Measurements from ENCODE around the gene FGF12. TPM values are rescaled to one million over a fixed set of nuclear protein-coding genes. Genes with fewer than 3 reads are reported as not detected.
"Not testable (repeated sequence)": the region's sequence is repeated elsewhere in the genome, so short reads cannot be mapped to it uniquely, and the experiment has no call there.

FGF12 gene
- total RNA-seq, 4 donors from 2014 or later = 0.54 to 6.3 (median 3.9) TPM

DNA sequence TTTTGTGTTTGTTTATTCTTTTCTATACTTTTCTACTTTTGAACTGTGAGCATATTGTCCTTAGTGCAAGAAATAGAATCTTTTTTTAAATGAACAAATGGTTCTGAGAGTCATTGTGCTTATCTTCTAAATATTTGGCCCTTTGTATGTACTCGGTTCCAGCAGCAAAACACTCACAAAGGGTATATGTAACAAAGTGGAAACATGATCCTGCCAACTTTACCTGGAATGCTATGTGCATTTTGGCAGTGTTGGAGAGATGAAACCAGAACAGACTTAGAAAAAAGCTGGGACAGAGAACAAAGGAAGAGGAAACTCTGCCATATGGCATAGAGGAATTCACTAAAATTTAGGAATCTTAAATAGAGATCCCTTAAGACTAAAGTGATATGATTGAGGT, 150.1 kb downstream of the FGF12 start:
- no peak for DNase-seq
- no peaks in the 10 kb centered on the region for H3K9me3 ChIP-seq
- H3K4me3 ChIP-seq (replicated peaks in 1 of 3) = no peak overlapping the region
- H3K36me3 ChIP-seq = no peaks in the 10 kb centered on the region
- no peaks in the 10 kb centered on the region for H3K4me1 ChIP-seq
- no peak overlapping the region for H3K27ac ChIP-seq
- no peaks in the 10 kb centered on the region for H3K27me3 ChIP-seq
- WGBS, 2 donors = 19 to 21% methylated on average over 1 of the region's 1 CpG
- intact Hi-C loops (cut with DNase I) = no loop called here
- TF ChIP-seq POLR2A (IDR thresholded peaks at IDR 0.05) = no peak
- TF ChIP-seq CTCF (IDR thresholded peaks at IDR 0.05) = no peak

GRCh38 chr3:192576704-192577103, 150.6 kb downstream of the FGF12 start:
- DNase-seq; H3K4me1 ChIP-seq; intact Hi-C loops (cut with DNase I); H3K9me3 ChIP-seq; H3K36me3 ChIP-seq; H3K27ac ChIP-seq; H3K27me3 ChIP-seq; H3K4me3 ChIP-seq (replicated peaks in 1 of 3): not testable (repeated sequence)
- WGBS, 2 donors = 95 to 98% methylated on average over 5 of the region's 5 CpGs

GRCh38 chr3:192575879-192576506, 151.3 kb downstream of the FGF12 start:
- intact Hi-C loops (cut with DNase I) = no loop called here
- DNase-seq = no peak
- Histone ChIP-seq H3K4me3 (replicated peaks in 1 of 3) (no peak overlapping the region), H3K36me3 (no peaks in the 10 kb centered on the region), H3K27ac (no peak overlapping the region), H3K9me3 (no peaks in the 10 kb centered on the region), H3K27me3 (no peaks in the 10 kb centered on the region), H3K4me1 (no peaks in the 10 kb centered on the region)
- TF ChIP-seq CTCF (IDR thresholded peaks at IDR 0.05) (no peak), POLR2A (IDR thresholded peaks at IDR 0.05) (no peak)
- WGBS, 2 donors = 68 to 87% methylated on average over 3 of the region's 3 CpGs

DNA sequence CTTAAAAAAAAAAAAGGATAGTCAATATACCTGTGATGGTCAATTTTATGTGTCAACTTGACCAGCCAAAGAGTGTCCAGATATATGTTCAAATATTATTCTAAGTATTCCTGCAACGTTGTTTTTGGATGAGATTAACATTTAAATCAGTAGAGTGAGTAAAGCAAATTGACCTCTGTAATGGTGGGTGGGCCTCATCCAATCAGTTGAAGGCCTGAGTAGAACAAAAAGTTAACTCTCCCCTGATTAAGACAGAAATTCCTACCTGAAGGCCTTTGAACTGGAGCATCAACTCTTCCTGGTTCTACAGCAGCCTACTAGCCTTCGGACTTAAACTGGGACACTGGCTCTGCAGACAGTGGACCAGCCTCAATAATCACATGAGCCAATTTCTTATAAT, 154.1 kb downstream of the FGF12 start:
- Histone ChIP-seq H3K4me1 (no peaks in the 10 kb centered on the region), H3K36me3 (no peaks in the 10 kb centered on the region), H3K27me3 (no peaks in the 10 kb centered on the region), H3K27ac (no peak overlapping the region), H3K9me3 (no peaks in the 10 kb centered on the region), H3K4me3 (replicated peaks in 1 of 3) (no peak overlapping the region)
- intact Hi-C loops (cut with DNase I) = no loop called here
- 87 to 88% methylated on average over 2 of the region's 2 CpGs for WGBS, 2 donors
- no peak for TF ChIP-seq POLR2A (IDR thresholded peaks at IDR 0.05)
- TF ChIP-seq CTCF (IDR thresholded peaks at IDR 0.05) = no peak
- DNase-seq = no peak

GRCh38 chr3:192570821-192571791, 156.2 kb downstream of the FGF12 start:
- H3K4me3 ChIP-seq (replicated peaks in 1 of 3) = peak overlapping the region in 2 of 3 donors; percentile 6 to 7
- H3K27ac ChIP-seq = no peak overlapping the region
- intact Hi-C loops (cut with DNase I) = no loop called here
- DNase-seq = peak; percentile 49 to 81
- H3K9me3 ChIP-seq = no peaks in the 10 kb centered on the region
- 33 to 40% methylated on average over 29 to 30 of the region's 30 CpGs for WGBS, 2 donors
- no peaks in the 10 kb centered on the region for H3K27me3 ChIP-seq
- no peaks in the 10 kb centered on the region for H3K4me1 ChIP-seq
- H3K36me3 ChIP-seq = no peaks in the 10 kb centered on the region
- TF ChIP-seq POLR2A (IDR thresholded peaks at IDR 0.05) = no peak

DNA sequence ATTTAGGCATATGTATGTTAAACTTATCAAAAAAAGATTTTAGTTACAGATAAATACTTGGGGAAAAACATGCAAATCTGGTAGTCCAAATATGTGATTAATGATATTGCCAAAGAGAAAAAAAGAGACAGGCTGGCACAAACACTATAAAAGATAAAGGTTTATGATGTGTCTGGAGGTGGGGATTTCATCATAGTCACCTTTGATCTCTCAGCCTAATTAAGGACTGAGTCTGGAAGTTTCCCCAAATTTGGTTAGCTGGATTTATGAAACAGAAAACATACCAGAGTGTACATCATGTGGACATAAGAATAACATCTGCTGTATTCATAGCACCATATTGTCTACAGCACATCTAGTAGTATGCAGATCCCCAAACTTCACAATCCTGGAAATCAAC, 157.0 kb downstream of the FGF12 start:
- no peak overlapping the region for H3K4me3 ChIP-seq (replicated peaks in 1 of 3)
- H3K9me3 ChIP-seq = no peaks in the 10 kb centered on the region
- H3K27me3 ChIP-seq = no peaks in the 10 kb centered on the region
- TF ChIP-seq POLR2A (IDR thresholded peaks at IDR 0.05) (no peak), CTCF (IDR thresholded peaks at IDR 0.05) (no peak)
- DNase-seq = no peak
- H3K4me1 ChIP-seq = no peaks in the 10 kb centered on the region
- intact Hi-C loops (cut with DNase I) = no loop called here
- H3K27ac ChIP-seq = no peak overlapping the region
- no peaks in the 10 kb centered on the region for H3K36me3 ChIP-seq
